ENCODE measurements around the gene PGM5.

DNA sequence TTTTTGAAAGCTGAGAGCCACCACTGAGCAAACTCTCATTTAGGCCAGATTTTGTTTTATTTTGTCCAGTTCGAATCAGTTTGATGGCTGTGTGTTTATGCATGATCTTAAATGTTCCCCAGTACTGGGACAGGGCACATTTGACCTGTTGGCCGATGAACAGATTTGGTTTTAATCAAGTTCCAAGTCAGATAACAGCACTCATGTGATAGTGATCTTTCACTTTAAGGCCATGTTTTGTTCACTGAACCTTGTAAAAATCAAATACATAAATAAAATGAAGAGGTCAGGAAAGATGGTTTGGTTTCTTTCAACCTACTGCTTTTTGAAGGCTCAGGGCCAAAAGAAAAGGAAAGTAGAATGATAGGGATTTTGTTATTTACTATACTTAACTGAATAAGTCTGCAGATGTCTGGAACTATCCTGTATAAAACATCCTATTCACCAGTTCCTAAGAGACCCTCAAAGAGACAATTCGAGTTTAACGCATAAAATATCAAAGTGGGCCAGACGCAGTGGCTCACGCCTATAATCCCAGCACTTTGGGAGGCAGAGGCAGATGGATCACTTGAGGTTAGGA lies 77.2 kb downstream of the PGM5 start:
- no peak for TF ChIP-seq EZH2phosphoT487 (IDR thresholded peaks at IDR 0.05; ENCODE audit: low read depth)
- TF ChIP-seq, protein P1, sequence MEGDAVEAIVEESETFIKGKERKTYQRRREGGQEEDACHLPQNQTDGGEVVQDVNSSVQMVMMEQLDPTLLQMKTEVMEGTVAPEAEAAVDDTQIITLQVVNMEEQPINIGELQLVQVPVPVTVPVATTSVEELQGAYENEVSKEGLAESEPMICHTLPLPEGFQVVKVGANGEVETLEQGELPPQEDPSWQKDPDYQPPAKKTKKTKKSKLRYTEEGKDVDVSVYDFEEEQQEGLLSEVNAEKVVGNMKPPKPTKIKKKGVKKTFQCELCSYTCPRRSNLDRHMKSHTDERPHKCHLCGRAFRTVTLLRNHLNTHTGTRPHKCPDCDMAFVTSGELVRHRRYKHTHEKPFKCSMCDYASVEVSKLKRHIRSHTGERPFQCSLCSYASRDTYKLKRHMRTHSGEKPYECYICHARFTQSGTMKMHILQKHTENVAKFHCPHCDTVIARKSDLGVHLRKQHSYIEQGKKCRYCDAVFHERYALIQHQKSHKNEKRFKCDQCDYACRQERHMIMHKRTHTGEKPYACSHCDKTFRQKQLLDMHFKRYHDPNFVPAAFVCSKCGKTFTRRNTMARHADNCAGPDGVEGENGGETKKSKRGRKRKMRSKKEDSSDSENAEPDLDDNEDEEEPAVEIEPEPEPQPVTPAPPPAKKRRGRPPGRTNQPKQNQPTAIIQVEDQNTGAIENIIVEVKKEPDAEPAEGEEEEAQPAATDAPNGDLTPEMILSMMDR (IDR thresholded peaks at IDR 0.05; ENCODE audit: low read depth, low read length) = no peak

Data from OCI-LY3 (cell line).